ENCODE data around the gene VPS4B. TPM values are rescaled to one million over a fixed set of nuclear protein-coding genes. Genes with fewer than 3 reads are reported as not detected.

The VPS4B gene
- polyA plus RNA-seq, 1 experiment, result 17.0 TPM

- no peak for DNase-seq (ENCODE audit: low read depth)
- TF ChIP-seq, protein P1, sequence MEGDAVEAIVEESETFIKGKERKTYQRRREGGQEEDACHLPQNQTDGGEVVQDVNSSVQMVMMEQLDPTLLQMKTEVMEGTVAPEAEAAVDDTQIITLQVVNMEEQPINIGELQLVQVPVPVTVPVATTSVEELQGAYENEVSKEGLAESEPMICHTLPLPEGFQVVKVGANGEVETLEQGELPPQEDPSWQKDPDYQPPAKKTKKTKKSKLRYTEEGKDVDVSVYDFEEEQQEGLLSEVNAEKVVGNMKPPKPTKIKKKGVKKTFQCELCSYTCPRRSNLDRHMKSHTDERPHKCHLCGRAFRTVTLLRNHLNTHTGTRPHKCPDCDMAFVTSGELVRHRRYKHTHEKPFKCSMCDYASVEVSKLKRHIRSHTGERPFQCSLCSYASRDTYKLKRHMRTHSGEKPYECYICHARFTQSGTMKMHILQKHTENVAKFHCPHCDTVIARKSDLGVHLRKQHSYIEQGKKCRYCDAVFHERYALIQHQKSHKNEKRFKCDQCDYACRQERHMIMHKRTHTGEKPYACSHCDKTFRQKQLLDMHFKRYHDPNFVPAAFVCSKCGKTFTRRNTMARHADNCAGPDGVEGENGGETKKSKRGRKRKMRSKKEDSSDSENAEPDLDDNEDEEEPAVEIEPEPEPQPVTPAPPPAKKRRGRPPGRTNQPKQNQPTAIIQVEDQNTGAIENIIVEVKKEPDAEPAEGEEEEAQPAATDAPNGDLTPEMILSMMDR (IDR thresholded peaks at IDR 0.05; ENCODE audit: insufficient read depth, low read depth, low read length), result peak; percentile 9; the same call in 1 of the 2 replicates
- no peaks in the 10 kb centered on the region; the same call in 1 of the 2 replicates for H3K36me3 ChIP-seq (ENCODE audit: control insufficient read depth, insufficient read depth, low read length)
- ChIA-PET POLR2A (interaction anchor here (1.2 kb wide), 1 partner anchor 56 kb away, joined by 6 read pairs; the partner anchor contains the start of gene KDSR), CTCF (interaction anchor here (1.1 to 1.5 kb wide), 2 partner anchors 16 kb away, joined by 3 to 8 read pairs; no protein-coding TSS in a partner anchor)
- H3K4me3 ChIP-seq (ENCODE audit: low read depth, low read length), result peak overlapping the region; percentile 60
- no peaks in the 10 kb centered on the region for H3K27me3 ChIP-seq (ENCODE audit: control insufficient read depth, insufficient read depth, low read length)
These were observed 608 bp upstream of the VPS4B start for GRCh38 chr18:63422864-63423304.

- ChIA-PET CTCF (interaction anchor here (1.1 kb wide), 2 partner anchors 10 to 18 kb away, joined by 3 to 8 read pairs; no protein-coding TSS in a partner anchor), POLR2A (interaction anchor here (1.2 kb wide), 1 partner anchor 54 kb away, joined by 6 read pairs; the partner anchor contains the start of gene KDSR)
- Histone ChIP-seq H3K4me3 (ENCODE audit: low read depth, low read length) (peak overlapping the region; percentile 62), H3K27me3 (ENCODE audit: control insufficient read depth, insufficient read depth, low read length) (no peaks in the 10 kb centered on the region), H3K36me3 (ENCODE audit: control insufficient read depth, insufficient read depth, low read length) (no peaks in the 10 kb centered on the region; the same call in 1 of the 2 replicates)
- no peak for DNase-seq (ENCODE audit: low read depth)
- TF ChIP-seq, protein P1 (IDR thresholded peaks at IDR 0.05; ENCODE audit: insufficient read depth, low read depth, low read length), result no peak
These were observed 762 bp downstream of the VPS4B start for GRCh38 chr18:63421514-63421913.

- DNase-seq (ENCODE audit: low read depth), result no peak
- Histone ChIP-seq H3K27me3 (ENCODE audit: control insufficient read depth, insufficient read depth, low read length) (no peaks in the 10 kb centered on the region), H3K36me3 (ENCODE audit: control insufficient read depth, insufficient read depth, low read length) (peaks cover 5% of the 10 kb centered on the region), H3K4me3 (ENCODE audit: low read depth, low read length) (no peak overlapping the region)
- ChIA-PET POLR2A (no interaction called here), CTCF (no interaction called here)
- TF ChIP-seq, protein P1 (IDR thresholded peaks at IDR 0.05; ENCODE audit: insufficient read depth, low read depth, low read length), result no peak
These were observed 9.3 kb downstream of the VPS4B start for GRCh38 chr18:63412953-63413352.

GRCh38 chr18:63410792-63411191, 11.5 kb downstream of the VPS4B start:
- no peaks in the 10 kb centered on the region for H3K27me3 ChIP-seq (ENCODE audit: control insufficient read depth, insufficient read depth, low read length)
- peaks cover 6% of the 10 kb centered on the region; the same call in 1 of the 2 replicates for H3K36me3 ChIP-seq (ENCODE audit: control insufficient read depth, insufficient read depth, low read length)
- no peak for DNase-seq (ENCODE audit: low read depth)
- TF ChIP-seq, protein P1 (IDR thresholded peaks at IDR 0.05; ENCODE audit: insufficient read depth, low read depth, low read length), result no peak
- POLR2A ChIA-PET, result no interaction called here
- no peak overlapping the region for H3K4me3 ChIP-seq (ENCODE audit: low read depth, low read length)
- CTCF ChIA-PET, result interaction anchor here (0.6 to 1.6 kb wide), 5 partner anchors 11 to 394 kb away, joined by 3 to 4 read pairs (median 4); partner anchors contain the start of gene VPS4B

DNA sequence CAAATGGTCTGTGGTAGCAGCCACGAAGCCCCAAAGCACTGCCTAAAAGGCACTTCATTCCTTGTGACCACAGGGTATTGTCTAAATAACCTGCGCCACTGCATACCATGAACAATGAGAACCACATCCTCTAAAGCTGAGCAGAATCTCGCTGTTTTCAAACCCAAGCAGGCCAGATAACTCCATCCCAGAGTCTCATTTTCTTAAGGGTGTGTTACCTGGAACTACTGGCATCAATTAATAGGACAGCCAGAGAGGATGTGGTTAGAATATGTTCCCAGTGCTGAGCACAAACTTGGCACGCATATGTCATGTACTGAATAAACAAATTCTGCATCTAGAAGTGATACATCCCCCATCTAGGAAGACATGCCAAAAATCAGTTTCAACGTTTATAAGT, 13.0 kb downstream of the VPS4B start:
- TF ChIP-seq, protein P1 (IDR thresholded peaks at IDR 0.05; ENCODE audit: insufficient read depth, low read depth, low read length), result no peak
- Histone ChIP-seq H3K4me3 (ENCODE audit: low read depth, low read length) (no peak overlapping the region), H3K27me3 (ENCODE audit: control insufficient read depth, insufficient read depth, low read length) (no peaks in the 10 kb centered on the region), H3K36me3 (ENCODE audit: control insufficient read depth, insufficient read depth, low read length) (0 out of 2 replicates have a peak, but pooled peaks cover 3% of the 10 kb centered on the region)
- DNase-seq (ENCODE audit: low read depth), result no peak
- ChIA-PET POLR2A (no interaction called here), CTCF (interaction anchor here (0.6 kb wide), 1 partner anchor 52 kb away, joined by 3 read pairs; no protein-coding TSS in a partner anchor)

Data from BJ (cell line).